T-helper 2 cell treated with Interferon-gamma antibody and Interleukin-4, amounts not matched to agents 5 μg/mL and 100 μg/mL, for 36 hours (primary cell): ENCODE measurements around the gene COL4A2.

Experiments
- DNase-seq: peaks from one replicate; pipeline ENCODE4 v3.0.0; 2021; ENCODE audit warnings: low spot score
- H3K27ac Mint-ChIP-seq: one replicate; pipeline ENCODE4 v1.8.0; 2021; ENCODE audit warnings: mild to moderate bottlenecking, mixed read lengths
- H3K27me3 Mint-ChIP-seq: one replicate; pipeline ENCODE4 v1.8.0; 2021; ENCODE audit warnings: low read depth, mixed read lengths
- H3K36me3 Mint-ChIP-seq: one replicate; pipeline ENCODE4 v1.8.0; 2021; ENCODE audit warnings: low read depth, mixed read lengths
- H3K4me1 Mint-ChIP-seq: one replicate; pipeline ENCODE4 v1.8.0; 2021; ENCODE audit warnings: low read depth, mixed read lengths
- H3K4me3 Mint-ChIP-seq: one replicate; pipeline ENCODE4 v1.8.0; 2022; ENCODE audit warnings: mild to moderate bottlenecking, moderate library complexity, mixed read lengths
- H3K9me3 Mint-ChIP-seq: one replicate; pipeline ENCODE4 v1.8.0; 2021; ENCODE audit warnings: mixed read lengths

Gene COL4A2

DNA sequence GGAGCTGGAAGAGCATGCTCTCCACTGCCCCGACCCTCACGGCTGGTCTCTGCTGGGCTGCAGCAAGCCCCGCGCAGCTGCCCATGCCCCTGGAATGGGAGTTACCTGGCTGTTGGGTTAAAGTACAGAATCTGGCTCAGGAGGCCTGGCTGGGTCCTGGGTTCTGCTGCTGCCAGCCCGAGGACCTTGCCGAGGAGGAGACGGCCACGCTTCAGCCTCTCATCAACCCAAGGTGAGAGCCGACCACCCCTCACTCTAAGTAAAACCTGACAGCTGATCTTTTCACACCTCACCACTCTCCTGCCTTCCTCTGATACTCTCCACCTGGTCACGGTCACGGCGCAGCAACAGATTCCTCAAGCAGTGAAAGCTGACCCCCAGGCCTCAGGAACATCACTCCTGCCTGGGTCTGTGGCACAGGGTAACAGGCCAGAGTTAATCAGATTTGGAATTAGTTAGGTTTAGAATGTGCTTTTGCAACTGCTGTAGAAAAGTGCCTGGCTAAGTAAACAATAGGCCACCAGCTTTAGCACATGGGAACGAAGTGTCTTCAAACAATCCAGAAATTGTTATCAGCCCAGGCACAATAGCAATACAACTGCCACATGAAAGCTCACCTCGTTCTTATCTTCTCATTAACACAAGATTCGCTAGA lies 233.9 kb downstream of the COL4A2 start:
- H3K4me1 Mint-ChIP-seq = peaks cover 2% of the 10 kb centered on the region
- no peak overlapping the region for H3K27ac Mint-ChIP-seq
- no peak overlapping the region for H3K4me3 Mint-ChIP-seq
- peaks cover 4% of the 10 kb centered on the region for H3K9me3 Mint-ChIP-seq
- no peaks in the 10 kb centered on the region for H3K27me3 Mint-ChIP-seq
- no peak for DNase-seq
- H3K36me3 Mint-ChIP-seq = no peaks in the 10 kb centered on the region

DNA sequence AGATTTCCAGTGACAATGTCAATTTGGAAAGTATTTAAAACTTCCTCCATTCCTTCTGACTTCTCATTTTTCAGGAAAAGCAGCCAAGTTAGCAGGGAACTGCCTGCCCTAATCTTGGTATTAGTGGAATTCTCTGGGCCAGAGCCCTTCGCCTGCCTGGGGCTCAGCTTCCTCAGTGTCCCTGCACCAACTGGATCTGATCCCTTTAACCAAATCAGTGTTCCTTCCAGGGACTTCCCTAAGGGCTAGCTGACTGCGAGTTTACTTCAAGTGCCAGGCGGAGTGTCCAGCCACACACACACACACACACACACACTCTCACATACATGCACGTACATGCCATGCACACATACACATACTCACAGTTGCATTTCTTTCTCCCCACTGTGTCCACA lies 234.4 kb downstream of the COL4A2 start:
- no peak overlapping the region for H3K27ac Mint-ChIP-seq
- no peak overlapping the region for H3K4me3 Mint-ChIP-seq
- H3K27me3 Mint-ChIP-seq = no peaks in the 10 kb centered on the region
- H3K4me1 Mint-ChIP-seq = no peaks in the 10 kb centered on the region
- no peaks in the 10 kb centered on the region for H3K36me3 Mint-ChIP-seq
- peaks cover 4% of the 10 kb centered on the region for H3K9me3 Mint-ChIP-seq
- DNase-seq = no peak

DNA sequence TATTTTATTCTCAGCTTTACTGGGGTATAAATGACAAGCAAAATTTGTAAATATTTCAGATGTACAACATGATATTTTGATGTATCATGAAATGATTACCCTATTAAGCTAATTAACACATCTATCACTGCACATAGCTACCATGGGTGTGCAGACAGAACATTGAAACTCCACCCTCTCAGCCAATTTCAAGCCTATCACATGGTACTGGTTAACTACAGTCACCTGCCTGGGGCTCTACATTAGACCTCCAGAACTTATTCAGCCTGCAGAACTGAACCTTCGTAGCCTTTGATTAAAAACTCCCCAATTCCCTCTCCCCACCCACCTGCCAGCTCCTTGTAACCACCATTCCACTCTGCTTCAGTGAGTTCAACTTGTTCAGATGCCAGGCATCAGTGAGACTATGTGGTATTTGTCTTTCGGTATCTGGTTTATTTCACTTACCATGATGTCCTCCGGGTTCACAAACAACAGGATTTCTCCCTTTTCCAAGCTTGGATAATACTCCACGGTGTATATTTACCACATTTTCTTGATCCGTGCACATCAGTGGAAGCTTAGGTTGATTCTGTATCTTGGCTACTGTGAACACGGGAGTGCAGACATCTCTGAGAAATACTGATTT lies 235.2 kb downstream of the COL4A2 start:
- H3K9me3 Mint-ChIP-seq = peaks cover 4% of the 10 kb centered on the region
- no peak overlapping the region for H3K27ac Mint-ChIP-seq
- DNase-seq = no peak
- no peaks in the 10 kb centered on the region for H3K27me3 Mint-ChIP-seq
- no peak overlapping the region for H3K4me3 Mint-ChIP-seq
- H3K36me3 Mint-ChIP-seq = no peaks in the 10 kb centered on the region
- no peaks in the 10 kb centered on the region for H3K4me1 Mint-ChIP-seq

DNA sequence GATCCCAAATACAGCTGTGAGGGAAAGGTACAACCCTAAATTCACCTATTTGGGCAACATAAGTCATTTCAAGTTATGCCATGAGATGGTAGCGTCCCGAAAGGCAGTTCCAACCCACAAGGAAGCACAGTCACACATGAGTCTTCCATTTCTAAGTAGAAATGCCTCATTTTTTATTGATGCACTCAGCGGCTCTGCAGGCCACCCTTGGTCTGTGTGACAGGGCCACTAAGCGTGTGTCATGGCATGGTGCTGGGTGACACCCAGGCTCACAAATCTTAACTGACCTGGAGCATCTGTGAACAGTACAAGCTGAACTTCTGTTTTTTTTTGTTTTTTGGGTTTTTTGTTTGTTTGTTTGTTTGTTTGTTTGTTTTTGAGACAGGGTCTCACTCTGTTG lies 239.3 kb downstream of the COL4A2 start:
- no peaks in the 10 kb centered on the region for H3K4me1 Mint-ChIP-seq
- H3K27me3 Mint-ChIP-seq = no peaks in the 10 kb centered on the region
- DNase-seq = no peak
- H3K9me3 Mint-ChIP-seq = peaks cover 4% of the 10 kb centered on the region
- H3K36me3 Mint-ChIP-seq = no peaks in the 10 kb centered on the region
- H3K27ac Mint-ChIP-seq = no peak overlapping the region
- H3K4me3 Mint-ChIP-seq = no peak overlapping the region

DNA sequence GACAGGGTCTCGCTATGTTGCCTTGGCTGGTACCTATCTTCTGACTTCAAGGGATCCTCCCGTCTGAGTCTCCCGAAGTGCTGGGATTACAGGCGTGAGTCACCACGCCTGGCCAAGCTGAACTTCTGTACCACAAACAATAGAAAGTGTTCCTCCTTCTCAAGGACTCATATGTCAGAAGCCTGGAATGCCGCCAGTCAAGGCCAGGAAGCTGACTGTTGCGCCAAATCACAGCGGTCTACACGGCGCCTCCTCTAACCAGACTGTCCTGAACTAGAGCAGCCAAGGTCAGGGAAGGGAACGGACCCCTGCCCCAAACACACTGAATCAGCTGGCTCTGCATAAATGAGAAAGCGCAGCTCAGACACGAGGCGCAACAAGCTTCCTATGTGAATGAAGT lies 239.8 kb downstream of the COL4A2 start:
- H3K9me3 Mint-ChIP-seq = peaks cover 4% of the 10 kb centered on the region
- H3K27me3 Mint-ChIP-seq = no peaks in the 10 kb centered on the region
- DNase-seq = no peak
- no peaks in the 10 kb centered on the region for H3K36me3 Mint-ChIP-seq
- H3K27ac Mint-ChIP-seq = no peak overlapping the region
- no peak overlapping the region for H3K4me3 Mint-ChIP-seq
- H3K4me1 Mint-ChIP-seq = no peaks in the 10 kb centered on the region

DNA sequence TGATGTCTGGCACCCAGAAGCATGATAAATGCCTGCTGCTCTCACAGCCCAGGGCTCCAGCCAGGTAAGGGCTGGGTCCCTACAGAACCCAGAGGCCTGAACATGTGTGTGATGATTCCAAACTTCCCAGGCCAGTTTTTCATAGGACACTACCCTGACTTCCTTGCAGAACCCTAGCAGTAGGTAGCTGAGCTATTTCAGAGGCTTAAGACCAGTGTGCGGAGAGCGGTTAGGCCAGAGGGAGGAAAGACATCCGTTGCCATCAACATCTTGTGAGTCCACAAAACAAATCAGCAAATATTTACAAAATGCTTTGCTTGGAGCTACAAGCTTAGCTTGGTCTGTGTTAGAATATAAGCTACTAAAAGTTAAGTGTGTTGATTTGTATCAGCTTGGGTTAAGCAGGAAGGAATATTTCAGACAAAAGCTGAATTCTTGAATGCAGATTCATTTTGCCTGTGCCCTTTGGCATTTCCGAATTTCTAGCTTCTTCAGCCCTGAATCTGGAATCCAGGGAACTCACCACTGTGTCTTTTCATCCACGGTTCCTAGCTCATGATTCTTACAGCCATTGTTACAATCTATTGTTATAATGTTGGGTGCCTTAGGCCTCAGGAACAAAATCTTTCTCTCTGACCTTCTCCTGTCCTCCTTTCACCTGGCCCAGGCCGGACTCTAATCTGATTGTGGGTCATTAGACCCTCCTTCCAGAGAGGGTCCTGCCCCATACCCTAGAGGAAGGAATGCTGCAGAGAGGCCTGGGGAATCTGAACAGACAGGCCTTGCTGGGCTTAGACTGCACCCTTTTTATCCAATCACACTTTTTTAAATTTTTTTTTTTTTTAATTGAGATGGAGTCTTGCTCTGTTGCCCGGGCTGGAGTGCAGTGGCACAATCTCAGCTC lies 242.1 kb downstream of the COL4A2 start:
- Mint-ChIP-seq H3K9me3 (peaks cover 4% of the 10 kb centered on the region), H3K27ac (no peak overlapping the region), H3K4me1 (no peaks in the 10 kb centered on the region), H3K27me3 (no peaks in the 10 kb centered on the region), H3K36me3 (no peaks in the 10 kb centered on the region), H3K4me3 (no peak overlapping the region)
- DNase-seq = no peak

DNA sequence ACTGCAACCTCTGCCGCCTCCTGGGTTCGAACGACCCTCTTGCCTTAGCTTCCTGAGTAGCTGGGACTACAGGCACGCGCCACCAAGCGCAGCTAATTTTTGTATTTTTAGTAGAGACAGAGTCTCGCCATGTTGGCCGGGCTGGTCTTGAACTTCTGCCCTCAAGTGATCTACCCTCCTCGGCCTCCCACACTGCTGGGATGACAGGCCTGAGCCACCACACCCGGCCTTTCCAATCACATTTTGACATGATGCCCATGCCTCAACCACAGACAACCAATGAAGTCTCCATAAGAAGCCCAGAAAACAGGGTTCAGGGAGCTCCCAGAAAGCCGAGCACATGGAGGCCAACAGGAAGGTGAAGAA lies 242.7 kb downstream of the COL4A2 start:
- Mint-ChIP-seq H3K36me3 (no peaks in the 10 kb centered on the region), H3K27me3 (no peaks in the 10 kb centered on the region), H3K4me3 (no peak overlapping the region)

DNA sequence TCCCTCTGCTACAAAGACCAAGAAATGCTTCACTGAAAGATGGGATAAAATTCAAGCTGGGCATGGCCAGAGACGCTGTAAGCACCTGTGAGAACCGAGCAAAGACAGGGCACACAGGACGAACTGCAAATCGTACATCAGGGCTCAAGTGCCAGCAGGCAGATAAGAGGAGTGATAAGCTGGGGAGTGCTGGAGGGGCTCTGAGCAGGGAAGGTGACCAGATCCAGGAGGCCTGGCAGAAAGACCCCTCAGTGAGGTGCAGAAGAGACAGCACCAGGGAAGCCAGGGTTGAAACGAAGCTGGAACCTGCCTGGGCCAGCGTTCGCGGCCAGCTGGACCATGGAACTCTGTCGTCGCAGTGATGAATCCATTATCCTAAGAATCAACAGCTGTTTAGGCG lies 244.2 kb downstream of the COL4A2 start:
- H3K36me3 Mint-ChIP-seq = no peaks in the 10 kb centered on the region
- H3K4me3 Mint-ChIP-seq = no peak overlapping the region
- H3K9me3 Mint-ChIP-seq = no peaks in the 10 kb centered on the region
- DNase-seq = no peak
- no peaks in the 10 kb centered on the region for H3K4me1 Mint-ChIP-seq
- no peaks in the 10 kb centered on the region for H3K27me3 Mint-ChIP-seq
- H3K27ac Mint-ChIP-seq = no peak overlapping the region

More for the DNA sequence above, 242.7 kb downstream of the COL4A2 start:
- H3K9me3 Mint-ChIP-seq = peaks cover 3% of the 10 kb centered on the region
- H3K27ac Mint-ChIP-seq = no peak overlapping the region
- no peaks in the 10 kb centered on the region for H3K4me1 Mint-ChIP-seq
- DNase-seq = no peak

DNA sequence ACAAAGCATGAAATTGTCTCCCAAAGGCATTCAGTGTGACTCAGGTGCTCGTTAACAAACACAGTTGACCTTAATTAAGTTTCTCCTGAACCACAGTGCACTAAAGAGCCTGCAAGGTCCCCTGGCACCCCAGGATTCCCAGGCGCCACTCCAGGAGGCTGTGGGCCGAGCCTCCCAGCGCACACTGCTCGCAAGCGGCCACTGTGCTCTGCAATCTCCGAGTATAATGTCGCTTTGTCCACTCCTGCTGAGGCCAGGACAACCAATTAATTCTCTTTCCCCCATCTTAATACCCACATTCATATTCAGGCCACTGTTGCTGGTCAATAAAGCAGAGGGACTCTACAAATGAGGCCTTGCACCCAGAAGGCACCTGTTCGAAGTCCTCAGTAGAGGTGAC lies 245.7 kb downstream of the COL4A2 start:
- peaks cover 2% of the 10 kb centered on the region for H3K4me1 Mint-ChIP-seq
- no peak for DNase-seq
- peaks cover 1% of the 10 kb centered on the region for H3K36me3 Mint-ChIP-seq
- H3K4me3 Mint-ChIP-seq = no peak overlapping the region
- no peaks in the 10 kb centered on the region for H3K9me3 Mint-ChIP-seq
- peaks cover 2% of the 10 kb centered on the region for H3K27me3 Mint-ChIP-seq
- H3K27ac Mint-ChIP-seq = no peak overlapping the region

DNA sequence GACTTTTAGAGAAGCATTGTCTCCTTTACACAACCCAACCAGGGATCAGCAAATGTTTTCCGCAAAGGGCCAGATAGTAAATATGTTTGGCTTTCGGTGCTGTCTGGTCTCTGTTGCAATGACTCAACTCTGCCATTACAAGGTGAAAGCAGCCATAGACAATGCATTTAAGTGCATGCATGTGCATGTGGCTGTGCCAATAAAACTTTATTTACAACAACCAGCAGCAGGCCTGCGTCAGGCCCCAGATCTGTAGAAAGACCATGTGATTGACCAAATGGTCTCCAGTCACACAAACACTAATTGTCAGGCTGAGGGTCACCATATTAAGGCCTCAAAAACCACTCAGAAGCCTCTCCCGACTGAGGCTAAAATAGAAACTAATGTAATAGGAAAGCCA lies 246.3 kb downstream of the COL4A2 start:
- H3K4me1 Mint-ChIP-seq = peaks cover 2% of the 10 kb centered on the region
- no peak for DNase-seq
- peaks cover 1% of the 10 kb centered on the region for H3K36me3 Mint-ChIP-seq
- no peak overlapping the region for H3K4me3 Mint-ChIP-seq
- H3K27me3 Mint-ChIP-seq = peaks cover 2% of the 10 kb centered on the region
- no peak overlapping the region for H3K27ac Mint-ChIP-seq
- no peaks in the 10 kb centered on the region for H3K9me3 Mint-ChIP-seq

DNA sequence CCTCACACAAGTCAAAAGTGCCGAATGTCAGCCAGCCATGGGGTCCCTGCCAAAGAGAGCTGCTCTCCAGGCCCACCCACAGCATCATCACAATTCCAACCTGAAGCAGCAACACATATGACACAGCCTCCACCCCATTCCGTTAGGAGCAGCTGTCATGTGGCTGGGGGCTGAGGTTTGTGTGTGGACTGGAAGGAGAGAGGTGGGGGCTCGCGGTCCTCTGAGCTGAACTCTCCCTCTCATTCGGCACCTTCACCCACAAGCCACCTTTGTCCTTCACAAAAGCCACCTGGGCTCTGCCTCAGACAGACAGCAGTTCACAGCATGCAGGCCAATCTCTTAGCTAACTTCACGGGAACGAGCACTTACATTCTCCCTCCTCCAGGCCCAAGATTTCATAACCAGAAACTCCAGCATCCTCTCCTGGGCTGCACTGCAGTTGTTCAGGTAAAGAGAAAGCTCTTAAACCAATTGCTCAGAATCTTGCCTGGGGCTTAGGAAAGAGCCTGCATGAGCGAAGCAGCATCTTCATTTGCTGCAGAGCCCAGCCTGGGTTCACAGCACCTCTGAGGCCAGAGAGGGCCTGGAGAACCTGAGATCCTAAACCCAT lies 247.2 kb downstream of the COL4A2 start:
- no peak overlapping the region for H3K4me3 Mint-ChIP-seq
- DNase-seq = no peak
- H3K9me3 Mint-ChIP-seq = no peaks in the 10 kb centered on the region
- no peak overlapping the region for H3K27ac Mint-ChIP-seq
- peaks cover 2% of the 10 kb centered on the region for H3K27me3 Mint-ChIP-seq
- H3K36me3 Mint-ChIP-seq = peaks cover 1% of the 10 kb centered on the region
- peaks cover 4% of the 10 kb centered on the region for H3K4me1 Mint-ChIP-seq

DNA sequence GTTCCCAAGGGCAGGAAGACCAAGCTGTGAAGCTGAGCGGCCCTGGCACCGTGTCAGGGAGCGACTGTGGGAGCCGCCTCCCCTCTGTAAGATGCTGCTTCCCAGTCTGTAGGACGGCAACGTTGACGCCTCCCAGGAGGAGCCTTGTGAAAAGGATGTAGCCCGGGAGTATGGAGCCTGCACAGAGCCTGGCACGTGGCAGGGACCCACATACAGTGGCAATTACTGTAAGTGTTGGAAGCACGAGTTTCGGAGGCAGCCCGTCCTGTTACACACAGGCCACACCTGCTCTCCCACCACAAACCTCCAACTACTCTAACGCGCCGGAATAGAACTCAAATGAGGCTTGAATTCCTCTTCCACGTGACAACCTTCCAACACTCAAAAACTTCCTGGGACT lies 247.9 kb downstream of the COL4A2 start:
- no peaks in the 10 kb centered on the region for H3K9me3 Mint-ChIP-seq
- no peak for DNase-seq
- peaks cover 5% of the 10 kb centered on the region for H3K4me1 Mint-ChIP-seq
- H3K27me3 Mint-ChIP-seq = peaks cover 2% of the 10 kb centered on the region
- no peak overlapping the region for H3K4me3 Mint-ChIP-seq
- peaks cover 1% of the 10 kb centered on the region for H3K36me3 Mint-ChIP-seq
- no peak overlapping the region for H3K27ac Mint-ChIP-seq

DNA sequence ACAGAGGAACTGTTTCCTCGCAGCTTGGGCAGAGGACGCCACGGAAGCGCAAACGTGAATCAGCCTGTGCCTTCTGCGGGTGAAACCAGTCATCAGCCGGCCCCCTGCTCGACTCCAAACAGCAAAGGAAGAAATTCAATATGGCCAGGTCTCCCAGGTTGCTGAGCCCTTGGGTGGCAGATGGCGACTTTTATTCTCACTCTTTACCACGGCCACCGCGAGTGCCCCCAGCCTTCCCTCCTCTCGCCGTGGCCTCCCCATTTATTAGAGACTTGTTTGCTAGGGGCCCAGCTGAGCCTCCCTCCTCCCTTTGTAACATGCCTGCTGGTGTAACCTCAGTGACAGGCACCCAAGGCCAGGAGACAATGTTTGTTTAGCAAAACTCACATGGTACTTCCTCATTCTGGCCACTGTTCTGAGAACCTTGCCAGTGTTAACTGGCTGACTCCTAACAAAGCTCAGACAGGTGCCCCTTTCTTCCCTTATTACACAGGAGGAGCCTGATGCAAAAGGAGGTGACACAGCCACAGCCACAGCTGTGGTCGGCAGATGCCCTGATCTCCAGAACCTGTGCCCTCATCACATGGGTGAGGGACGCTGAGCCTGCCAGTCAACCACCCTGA lies 248.6 kb downstream of the COL4A2 start:
- no peak for DNase-seq
- no peaks in the 10 kb centered on the region for H3K9me3 Mint-ChIP-seq
- no peak overlapping the region for H3K4me3 Mint-ChIP-seq
- H3K27me3 Mint-ChIP-seq = peaks cover 6% of the 10 kb centered on the region
- no peak overlapping the region for H3K27ac Mint-ChIP-seq
- H3K4me1 Mint-ChIP-seq = peaks cover 12% of the 10 kb centered on the region
- peaks cover 1% of the 10 kb centered on the region for H3K36me3 Mint-ChIP-seq

DNA sequence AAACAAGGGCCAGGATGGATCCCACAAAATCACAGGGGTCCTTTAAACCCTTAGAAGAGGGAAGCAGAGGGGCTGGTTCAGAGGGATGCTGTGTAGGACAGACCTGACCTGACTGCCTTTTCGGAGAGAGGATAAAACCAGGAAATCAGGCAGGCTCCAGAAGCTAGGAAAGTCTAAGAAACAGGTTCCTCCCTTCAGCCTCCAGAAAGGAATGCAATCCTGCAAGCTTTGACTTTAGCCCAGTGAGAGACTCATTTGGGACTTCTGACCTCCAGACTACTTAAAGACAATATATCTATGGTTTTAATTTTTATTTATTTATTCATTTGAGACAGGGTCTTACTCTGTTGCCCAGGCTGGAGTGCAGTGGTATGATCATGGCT lies 249.1 kb downstream of the COL4A2 start:
- H3K4me3 Mint-ChIP-seq = no peak overlapping the region
- H3K4me1 Mint-ChIP-seq = peaks cover 15% of the 10 kb centered on the region
- peaks cover 1% of the 10 kb centered on the region for H3K36me3 Mint-ChIP-seq
- H3K27me3 Mint-ChIP-seq = peaks cover 9% of the 10 kb centered on the region
- H3K9me3 Mint-ChIP-seq = no peaks in the 10 kb centered on the region
- H3K27ac Mint-ChIP-seq = no peak overlapping the region
- DNase-seq = no peak
